RWPE2 (cell line): ENCODE data around the gene HTR7.
A peak's percentile ranks its signal among the peaks of the same experiment; 100 is the strongest.

Experiments used
- ATAC-seq: fragments of 200-7000 bp; cut with Tn5 transposase; 3 replicates; pipeline ENCODE4 v1.9.1; 2021; ENCODE audit warnings: low read depth
- DNase-seq: peaks from one replicate; pipeline ENCODE4 v3.0.0-alpha.2; 2020; ENCODE audit warnings: low spot score
- H3K27ac ChIP-seq: fragments of 450-650 bp; 2 replicates; pipeline ENCODE4 v1.5.1; 2017; ENCODE audit warnings: mild to moderate bottlenecking; ENCODE audit not compliant: poor library complexity, severe bottlenecking
- H3K27me3 ChIP-seq: fragments of 250-450 bp; sonication (Bioruptor Pico); 2 replicates; pipeline ENCODE4 v1.5.1; 2021; ENCODE audit warnings: mild to moderate bottlenecking, moderate library complexity; ENCODE audit not compliant: insufficient read depth, poor library complexity, severe bottlenecking
- H3K36me3 ChIP-seq: fragments of 250-450 bp; sonication (Bioruptor Pico); 2 replicates; pipeline ENCODE4 v1.5.1; 2020; ENCODE audit warnings: low read depth, mild to moderate bottlenecking, moderate library complexity
- H3K4me1 ChIP-seq: fragments of 250-450 bp; sonication (Bioruptor Pico); 2 replicates; pipeline ENCODE4 v1.5.1; 2021; ENCODE audit warnings: mild to moderate bottlenecking, moderate library complexity; ENCODE audit not compliant: insufficient read depth, poor library complexity, severe bottlenecking
- H3K4me3 ChIP-seq: fragments of 250-450 bp; sonication (Bioruptor Pico); 2 replicates; pipeline ENCODE4 v1.5.1; 2021; ENCODE audit warnings: mild to moderate bottlenecking, moderate library complexity; ENCODE audit not compliant: severe bottlenecking
- H3K9me3 ChIP-seq: fragments of 250-450 bp; sonication (Bioruptor Pico); 2 replicates; pipeline ENCODE4 v1.5.1; 2021; ENCODE audit warnings: mild to moderate bottlenecking, moderate library complexity; ENCODE audit not compliant: severe bottlenecking
- TF ChIP-seq, protein P1 (sequence below): fragments of 450-650 bp; IDR thresholded peaks from one replicate; pipeline ENCODE4 v1.5.1; 2017; ENCODE audit warnings: mild to moderate bottlenecking, moderate library complexity; ENCODE audit not compliant: poor library complexity, severe bottlenecking

Gene HTR7

DNA sequence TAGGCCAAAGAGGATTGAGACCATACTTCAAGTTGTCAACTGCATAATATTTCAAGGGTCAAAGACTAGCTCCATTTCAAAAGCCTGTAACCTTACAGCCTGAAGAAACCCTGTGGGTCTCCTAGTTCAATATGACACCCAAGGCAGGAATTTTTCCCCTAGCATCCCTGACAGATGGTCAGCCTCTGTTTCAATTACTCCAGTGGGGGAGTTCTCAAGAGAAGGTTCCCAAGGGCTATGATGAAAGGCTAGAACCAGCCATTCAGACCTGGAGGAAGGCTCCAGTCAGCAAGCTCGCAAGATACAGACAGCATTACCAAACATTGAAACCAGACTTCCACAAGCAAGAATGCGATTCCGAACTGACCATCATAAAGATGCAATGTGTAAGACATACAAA, 1.6 kb downstream of the HTR7 start:
- H3K36me3 ChIP-seq, result no peaks in the 10 kb centered on the region
- H3K4me1 ChIP-seq, result peaks cover 30% of the 10 kb centered on the region
- TF ChIP-seq, protein P1, sequence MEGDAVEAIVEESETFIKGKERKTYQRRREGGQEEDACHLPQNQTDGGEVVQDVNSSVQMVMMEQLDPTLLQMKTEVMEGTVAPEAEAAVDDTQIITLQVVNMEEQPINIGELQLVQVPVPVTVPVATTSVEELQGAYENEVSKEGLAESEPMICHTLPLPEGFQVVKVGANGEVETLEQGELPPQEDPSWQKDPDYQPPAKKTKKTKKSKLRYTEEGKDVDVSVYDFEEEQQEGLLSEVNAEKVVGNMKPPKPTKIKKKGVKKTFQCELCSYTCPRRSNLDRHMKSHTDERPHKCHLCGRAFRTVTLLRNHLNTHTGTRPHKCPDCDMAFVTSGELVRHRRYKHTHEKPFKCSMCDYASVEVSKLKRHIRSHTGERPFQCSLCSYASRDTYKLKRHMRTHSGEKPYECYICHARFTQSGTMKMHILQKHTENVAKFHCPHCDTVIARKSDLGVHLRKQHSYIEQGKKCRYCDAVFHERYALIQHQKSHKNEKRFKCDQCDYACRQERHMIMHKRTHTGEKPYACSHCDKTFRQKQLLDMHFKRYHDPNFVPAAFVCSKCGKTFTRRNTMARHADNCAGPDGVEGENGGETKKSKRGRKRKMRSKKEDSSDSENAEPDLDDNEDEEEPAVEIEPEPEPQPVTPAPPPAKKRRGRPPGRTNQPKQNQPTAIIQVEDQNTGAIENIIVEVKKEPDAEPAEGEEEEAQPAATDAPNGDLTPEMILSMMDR, result no peak
- H3K27ac ChIP-seq, result peak overlapping the region; percentile 96
- H3K9me3 ChIP-seq, result peaks cover 5% of the 10 kb centered on the region
- DNase-seq (no peak), ATAC-seq (peak; percentile 13; the same call in 1 of the 3 replicates)
- no peaks in the 10 kb centered on the region for H3K27me3 ChIP-seq
- peak overlapping the region; percentile 71 for H3K4me3 ChIP-seq

DNA sequence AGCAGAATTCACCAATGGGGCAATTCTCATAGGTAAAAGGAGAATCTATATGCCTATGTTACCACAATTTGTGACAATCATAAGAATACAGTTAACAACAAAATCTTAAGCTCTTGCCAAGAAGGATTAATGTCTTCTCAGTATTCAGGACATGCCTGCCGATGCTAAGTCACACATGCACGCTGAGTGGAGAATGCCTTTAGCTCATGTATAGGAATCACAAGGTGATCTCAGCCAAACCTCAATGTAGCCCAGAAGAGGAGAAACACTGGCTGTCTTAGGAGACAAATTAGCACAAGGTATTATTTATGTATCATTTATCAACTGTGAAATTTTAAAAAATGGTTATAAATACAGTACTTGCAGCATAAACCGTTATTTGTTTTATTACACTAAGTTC, 2.7 kb downstream of the HTR7 start:
- ATAC-seq (no peak), DNase-seq (no peak)
- Histone ChIP-seq H3K4me1 (peaks cover 36% of the 10 kb centered on the region), H3K9me3 (peaks cover 5% of the 10 kb centered on the region), H3K27ac (peak overlapping the region; percentile 96), H3K27me3 (no peaks in the 10 kb centered on the region), H3K4me3 (no peak overlapping the region), H3K36me3 (no peaks in the 10 kb centered on the region)
- TF ChIP-seq, protein P1, result no peak

DNA sequence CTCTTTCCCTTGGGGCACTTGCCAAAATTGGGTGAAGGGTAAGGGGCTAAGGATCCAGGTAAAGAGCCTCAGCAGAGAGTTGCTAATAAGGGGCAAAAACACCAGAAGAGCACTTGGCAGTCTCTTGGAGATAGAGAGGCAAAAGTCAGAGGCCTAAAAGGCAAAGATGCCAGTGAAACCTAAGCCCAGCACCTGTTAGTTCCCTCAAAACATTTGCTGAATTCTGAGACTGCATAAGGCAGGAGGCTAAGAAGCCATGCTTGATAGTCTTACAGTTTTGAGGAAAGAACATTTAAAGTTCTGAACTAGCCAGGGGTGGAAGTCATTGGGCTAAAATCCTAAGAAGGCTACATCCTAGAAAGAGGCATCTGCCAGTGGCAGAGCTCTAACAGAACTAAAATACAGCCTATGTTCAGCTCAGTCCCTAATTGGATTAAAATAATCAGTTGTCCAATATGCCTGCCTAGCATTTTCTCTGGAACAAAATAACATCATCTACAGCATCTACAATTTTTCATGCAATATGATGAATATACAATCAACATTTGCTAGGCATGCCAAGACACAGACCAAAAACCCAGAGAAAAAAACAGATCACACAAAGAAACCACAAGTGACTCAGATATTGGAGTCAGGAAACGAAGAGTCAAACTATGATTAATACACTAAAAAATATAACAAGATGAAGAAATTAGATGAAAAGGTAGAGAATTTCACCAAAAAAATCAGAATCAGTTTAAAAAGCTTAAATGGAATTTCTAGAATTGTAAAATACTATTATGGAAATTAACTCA, 7.7 kb downstream of the HTR7 start:
- DNase-seq, result no peak
- Histone ChIP-seq H3K27ac (peak overlapping the region; percentile 88), H3K27me3 (no peaks in the 10 kb centered on the region), H3K4me1 (peaks cover 36% of the 10 kb centered on the region), H3K4me3 (no peak overlapping the region), H3K9me3 (peaks cover 5% of the 10 kb centered on the region), H3K36me3 (no peaks in the 10 kb centered on the region)
- TF ChIP-seq, protein P1, result no peak
- peak; percentile 68 for ATAC-seq

- Histone ChIP-seq H3K27ac (peak overlapping the region; percentile 88), H3K36me3 (no peaks in the 10 kb centered on the region), H3K9me3 (peaks cover 5% of the 10 kb centered on the region), H3K4me3 (no peak overlapping the region), H3K4me1 (peaks cover 33% of the 10 kb centered on the region), H3K27me3 (no peaks in the 10 kb centered on the region)
- peak; percentile 92 for ATAC-seq
- DNase-seq, result no peak
- TF ChIP-seq, protein P1, result no peak
Observed at GRCh38 chr10:90847436-90847835, 10.4 kb downstream of the HTR7 start.

DNA sequence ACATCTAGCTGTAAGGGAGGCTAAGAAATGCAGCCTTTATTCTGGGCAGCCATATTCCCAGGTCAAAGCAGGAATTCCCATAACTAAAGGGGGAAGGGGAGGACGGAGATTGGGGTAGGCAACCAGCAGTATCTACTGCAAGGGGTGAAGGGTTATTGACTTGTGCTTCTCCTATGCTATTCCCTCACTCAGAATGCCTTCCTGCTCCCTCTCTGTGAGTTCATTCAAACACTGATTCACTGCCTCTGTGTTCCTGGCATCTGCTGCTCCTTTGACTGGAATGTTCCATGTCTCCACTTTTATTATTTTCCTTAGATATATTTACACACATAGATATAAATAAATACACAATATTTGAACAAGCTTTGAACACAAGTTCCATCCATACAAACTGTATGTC, 11.1 kb downstream of the HTR7 start:
- Histone ChIP-seq H3K4me3 (no peak overlapping the region), H3K27ac (peak overlapping the region; percentile 88), H3K9me3 (peaks cover 2% of the 10 kb centered on the region), H3K27me3 (no peaks in the 10 kb centered on the region), H3K4me1 (peaks cover 33% of the 10 kb centered on the region), H3K36me3 (no peaks in the 10 kb centered on the region)
- ATAC-seq (peak; percentile 66), DNase-seq (no peak)
- TF ChIP-seq, protein P1, result no peak
